Right ventricle myocardium superior (tissue), 1 donor: Measurements from ENCODE around the gene SLC4A11. TPM values are rescaled to one million over a fixed set of nuclear protein-coding genes. Genes with fewer than 3 reads are reported as not detected.

Experiments
- ATAC-seq: fragments of 200-7000 bp; cut with Tn5 transposase; one replicate; pipeline ENCODE4 v1.9.1; 2020; ENCODE audit warnings: mild to moderate bottlenecking; ENCODE audit not compliant: poor library complexity
- DNase-seq: peaks from one replicate; pipeline ENCODE4 v3.0.0-alpha.2; 2020
- intact Hi-C: fragments of 100-400 bp; cut with DNase I; formaldehyde crosslinking; loops from one replicate; pipeline ENCODE4 v1.11.2; 2022
- total RNA-seq: library from RNA; stranded (reverse); fragmentation: NEBNext Ultra II Directional; extraction: Animal tissue kit (Norgen Biotek cat#: 25700); gene quantifications from one replicate; pipeline ENCODE4 v1.2.1, GENCODE V29; 2021
- donor health status: DM: no; HTN: yes; CAD: no; lungs with severe emphysema.

The SLC4A11 gene
- total RNA-seq, 1 donor from 2014 or later, result 0.16 TPM

DNA sequence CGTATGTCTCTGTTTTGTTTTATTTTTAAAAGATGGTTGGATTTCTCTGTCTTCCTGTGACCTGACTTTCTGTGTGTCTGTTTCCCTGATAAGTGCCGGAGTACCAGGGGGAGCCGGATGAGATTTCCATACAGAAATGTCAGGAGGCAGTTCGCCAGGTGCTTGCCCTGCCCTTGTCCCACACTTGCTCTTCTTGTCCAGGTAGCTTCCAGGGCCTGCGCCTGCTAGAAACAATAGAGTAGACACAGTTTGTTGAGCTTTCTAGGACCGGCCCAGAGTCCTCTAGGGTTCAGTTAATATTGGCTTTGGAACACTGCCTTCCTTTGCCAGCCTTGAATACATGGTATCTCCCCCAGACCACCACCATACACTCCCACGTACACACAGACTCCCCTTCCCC, 25.8 kb downstream of the SLC4A11 start:
- intact Hi-C loops, result no loop called here
- DNase-seq (no peak), ATAC-seq (no peak)

DNA sequence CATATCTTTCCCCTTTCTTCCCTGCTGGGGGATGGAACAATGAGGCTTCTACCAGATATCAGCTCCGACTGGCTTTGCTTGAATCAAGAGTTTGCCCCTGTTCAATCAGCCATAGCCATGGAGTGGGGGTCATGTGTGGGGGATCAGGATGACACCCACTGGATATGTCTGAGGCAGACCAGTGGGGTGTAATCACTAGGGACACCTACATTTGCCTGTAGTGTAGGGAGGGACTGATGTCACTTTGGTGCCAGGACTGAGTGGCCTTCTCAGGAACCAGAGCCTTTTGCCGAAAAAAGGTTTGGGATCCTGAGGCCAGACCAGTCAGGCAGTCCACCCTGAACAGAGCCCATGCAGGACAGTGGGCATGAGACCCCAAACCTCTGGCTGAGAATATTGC, 28.6 kb downstream of the SLC4A11 start:
- ATAC-seq, result no peak
- no peak for DNase-seq
- intact Hi-C loops, result no loop called here

DNA sequence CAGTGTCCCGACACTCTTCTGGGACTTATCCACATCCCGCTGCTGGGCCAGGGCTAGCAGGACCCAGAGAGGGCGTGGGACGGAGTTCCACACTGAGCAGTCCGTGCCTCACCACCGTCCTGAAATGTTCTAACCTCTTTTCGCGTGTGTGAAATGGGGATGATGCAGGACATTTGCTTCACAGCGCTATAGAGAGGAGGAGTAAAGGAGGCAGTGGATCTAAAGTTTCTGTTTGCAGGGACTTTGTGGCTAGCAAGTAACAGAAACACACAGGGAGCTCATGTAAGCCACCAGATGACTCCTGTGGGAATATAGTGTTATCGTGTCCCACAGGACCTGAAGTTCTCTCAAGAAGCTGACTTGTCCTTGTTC, 29.1 kb downstream of the SLC4A11 start:
- DNase-seq, result no peak
- intact Hi-C loops, result no loop called here
- peak; percentile 26 for ATAC-seq

DNA sequence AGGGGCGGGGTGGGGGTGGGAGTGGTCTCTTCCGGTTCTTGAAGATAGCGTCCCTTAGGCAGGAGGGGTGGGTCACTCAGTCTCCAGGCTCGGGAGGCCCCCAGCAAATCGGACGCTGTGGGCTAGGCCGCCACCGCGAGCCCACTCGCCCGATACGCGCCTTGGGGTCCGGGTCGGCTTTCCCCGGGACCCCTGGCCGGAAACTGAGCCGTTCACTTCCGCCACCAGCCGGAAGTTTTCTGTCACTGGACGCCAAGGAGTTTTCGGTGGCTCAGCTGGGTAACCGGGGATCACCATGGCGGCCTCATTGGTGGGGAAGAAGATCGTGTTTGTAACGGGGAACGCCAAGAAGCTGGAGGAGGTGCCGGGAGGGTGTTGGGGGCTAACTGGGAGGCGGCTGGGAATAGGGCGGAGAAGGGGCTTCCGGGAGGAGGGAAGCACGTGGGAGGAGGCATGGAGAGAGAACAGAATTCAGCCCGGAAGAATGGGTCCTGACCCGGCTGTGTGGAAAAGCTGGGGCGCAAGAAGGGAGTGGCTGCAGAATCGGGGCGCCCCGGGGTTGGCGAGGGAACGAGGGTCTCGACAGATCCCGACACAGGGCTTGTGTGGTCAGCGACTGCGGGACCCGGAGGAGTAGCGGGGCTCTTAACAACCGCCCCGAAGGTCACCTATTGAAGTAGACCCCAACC, 29.6 kb downstream of the SLC4A11 start, which contains the start of gene ITPA:
Gene ITPA, plus strand, starts transcription at position 242 of the 689 bp plus-strand sequence. Its CDS starts 54 bp downstream, at position 296.
- DNase-seq, result peak; percentile 72
- intact Hi-C loops, result no loop called here
- ATAC-seq, result peak; percentile 67

DNA sequence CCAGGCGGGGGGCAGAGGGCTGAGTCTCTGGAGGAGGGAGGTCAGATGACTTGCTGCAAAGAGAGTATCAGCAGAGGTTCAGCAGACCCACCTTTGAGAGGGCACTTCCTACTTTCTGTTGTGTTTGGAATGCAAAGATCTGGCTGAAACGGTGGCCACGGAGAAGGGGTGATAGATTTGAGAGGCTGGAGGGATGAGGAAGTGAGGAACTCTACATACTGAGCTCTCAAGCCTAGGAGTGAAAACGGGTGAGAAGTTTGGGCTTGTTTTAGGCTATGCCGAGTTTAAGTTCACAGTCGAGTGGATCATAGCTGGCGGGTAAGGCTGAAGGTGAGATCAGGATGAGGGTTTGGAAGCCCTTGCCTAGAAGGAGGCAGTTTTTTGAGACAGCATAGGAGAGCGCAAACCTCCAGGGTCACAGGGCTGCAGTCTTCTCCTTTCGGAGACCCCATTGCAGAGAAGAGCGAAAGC, 30.2 kb downstream of the SLC4A11 start:
- ATAC-seq (peak; percentile 2), DNase-seq (no peak)
- intact Hi-C loops, result no loop called here

DNA sequence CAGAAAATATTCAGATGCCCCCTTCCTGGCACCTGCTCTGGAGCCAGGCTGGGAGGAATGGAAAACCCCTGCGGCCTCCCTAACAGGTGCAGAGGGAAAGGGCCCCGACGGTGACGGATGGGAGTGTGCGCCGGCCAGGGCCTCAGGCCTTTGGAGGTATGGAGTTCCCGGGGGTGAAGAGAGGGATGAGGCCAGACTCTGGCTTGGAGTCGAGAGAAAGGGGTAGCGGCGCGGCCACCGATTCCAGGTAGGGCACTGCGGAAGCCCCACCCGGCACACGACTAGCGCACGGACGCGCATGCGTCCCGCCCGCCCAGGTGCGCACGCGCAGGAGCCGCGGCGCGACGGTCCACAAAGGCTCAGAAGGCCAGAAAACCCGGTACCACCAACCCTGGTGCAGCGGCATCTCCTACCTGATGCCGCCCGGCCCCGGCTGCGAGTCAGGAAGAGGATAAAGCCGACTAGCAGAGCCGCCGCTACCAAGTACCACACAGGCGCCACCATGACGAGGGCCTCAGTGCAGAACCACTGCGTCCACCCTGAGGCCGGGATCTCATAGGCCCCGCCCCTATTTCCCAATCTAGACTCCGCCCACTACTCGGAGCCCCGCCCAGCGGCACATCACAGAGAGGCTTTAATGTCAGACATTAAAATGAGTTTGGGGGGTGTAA, 34.7 kb downstream of the SLC4A11 start, which contains the start of gene DDRGK1:
Gene DDRGK1, minus strand, starts transcription at position 559 of the 671 bp plus-strand sequence. Its CDS starts 55 bp downstream, at position 504.
- intact Hi-C loops, result no loop called here
- DNase-seq, result peak; percentile 94
- ATAC-seq, result peak; percentile 97

DNA sequence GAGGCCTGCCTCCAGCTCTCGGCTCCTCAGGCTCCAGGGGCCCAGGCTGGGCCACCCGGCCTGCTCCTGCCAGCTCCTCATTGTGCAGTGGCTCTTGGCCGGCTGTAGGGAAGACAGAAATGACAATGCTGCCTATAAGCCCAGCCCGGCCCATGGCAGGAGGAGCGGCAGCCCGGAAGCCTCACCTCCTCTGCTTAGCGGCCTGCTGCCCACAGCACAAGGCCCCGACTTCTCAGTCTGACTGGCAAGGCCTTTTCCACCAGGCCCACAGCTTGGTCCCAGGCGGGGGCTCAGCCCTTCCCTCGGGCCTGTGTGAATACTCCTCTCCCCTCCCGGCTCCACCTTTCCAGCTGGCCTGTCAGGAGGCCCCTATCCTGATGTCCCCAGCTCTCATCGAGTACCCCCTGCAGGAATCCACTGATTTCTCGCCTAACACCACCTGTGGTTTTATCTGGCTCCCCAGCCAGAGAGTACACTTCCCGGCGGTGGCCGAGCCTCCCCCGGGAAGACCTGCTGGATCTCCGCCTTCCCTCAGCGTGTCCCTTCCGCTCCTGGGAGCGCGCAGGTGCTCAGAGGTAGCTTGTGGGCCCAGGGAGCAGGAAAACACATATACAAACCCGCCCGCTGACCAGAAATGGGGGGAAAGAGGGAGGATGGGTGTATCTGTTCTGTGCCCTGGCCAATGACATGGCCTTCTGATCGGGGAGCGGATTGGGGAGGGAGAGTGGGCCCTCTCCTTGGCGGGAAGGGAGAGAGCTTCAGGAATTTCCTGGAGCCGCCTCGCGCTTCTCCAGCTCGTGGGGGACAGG, 35.5 kb downstream of the SLC4A11 start:
- ATAC-seq (peak; percentile 25), DNase-seq (no peak)
- intact Hi-C loops, result no loop called here

DNA sequence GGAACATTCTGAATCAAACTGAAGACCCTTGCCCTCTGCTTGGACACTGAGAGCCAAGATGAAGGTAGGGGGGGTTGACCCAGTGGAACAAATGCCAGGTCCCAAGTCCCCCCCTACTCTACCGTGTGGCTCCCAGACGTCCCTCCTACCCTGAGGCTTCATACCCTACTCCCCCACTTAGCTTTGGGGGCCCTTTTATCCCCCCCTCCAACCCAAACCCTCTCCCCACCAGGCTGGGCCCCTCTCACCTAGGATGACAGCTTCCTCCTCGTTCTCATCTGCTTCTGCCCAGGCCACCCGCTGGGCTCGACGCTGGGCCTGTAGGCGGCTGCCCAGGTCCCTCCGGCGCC, 36.0 kb downstream of the SLC4A11 start:
- ATAC-seq (no peak), DNase-seq (no peak)
- intact Hi-C loops, result no loop called here

DNA sequence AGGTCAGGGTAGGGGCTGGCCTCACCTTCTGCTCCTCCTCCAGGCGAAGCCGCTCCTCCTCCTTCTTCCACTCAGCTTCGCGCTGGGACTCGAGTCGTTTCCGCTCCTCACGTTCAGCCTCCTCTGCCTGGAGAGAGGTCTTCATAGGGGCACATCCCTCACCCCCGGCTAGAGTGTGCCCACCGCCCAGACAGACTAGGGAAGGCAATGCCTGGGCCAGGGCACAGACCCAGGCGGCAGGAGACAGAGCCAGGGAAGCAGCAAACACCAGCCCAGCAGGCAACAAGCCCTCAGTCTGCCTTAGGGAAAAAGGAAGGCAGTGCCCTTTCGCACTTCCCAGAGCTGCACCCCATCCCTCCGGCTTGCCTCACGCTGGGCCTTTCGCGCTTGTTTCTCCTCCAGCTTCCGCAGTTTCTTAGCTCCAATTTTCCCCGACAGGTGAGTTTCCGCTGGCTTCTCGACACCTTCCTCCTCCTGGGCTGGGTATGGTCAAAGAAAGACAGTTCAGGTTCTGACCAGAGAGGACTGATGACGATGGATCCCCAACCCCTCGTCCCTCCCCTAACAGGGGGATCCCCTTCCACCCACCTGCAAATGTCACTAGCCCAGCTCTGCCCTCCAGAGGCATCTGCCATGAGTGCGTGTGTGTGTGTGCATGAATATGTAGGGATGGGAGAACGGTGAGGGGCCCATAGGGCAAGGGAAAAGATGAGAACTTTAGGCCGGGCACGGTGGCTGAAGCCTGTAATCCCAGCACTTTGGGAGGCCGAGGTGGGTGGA, 38.8 kb downstream of the SLC4A11 start:
- intact Hi-C loops, result no loop called here
- DNase-seq, result no peak
- ATAC-seq, result no peak

DNA sequence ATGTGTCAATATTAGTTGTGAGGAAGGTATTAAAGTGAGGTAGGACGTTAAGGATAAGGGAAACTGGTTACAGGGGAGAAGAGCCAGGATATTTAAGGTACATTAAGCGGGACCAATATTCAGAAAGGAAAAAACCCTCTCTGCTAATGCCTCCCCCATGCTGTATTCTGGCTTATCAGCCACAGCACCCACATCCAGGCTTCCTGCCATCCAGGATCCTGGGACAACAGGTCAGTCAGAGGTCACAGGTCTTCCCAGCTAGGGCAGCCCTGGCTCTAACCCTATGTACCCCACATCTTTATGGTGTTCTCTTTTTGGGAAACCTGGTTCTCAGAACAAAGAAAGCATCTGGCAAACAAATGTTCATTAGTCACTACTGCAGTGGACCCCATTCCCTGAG, 39.8 kb downstream of the SLC4A11 start:
- DNase-seq (no peak), ATAC-seq (no peak)
- intact Hi-C loops, result no loop called here

DNA sequence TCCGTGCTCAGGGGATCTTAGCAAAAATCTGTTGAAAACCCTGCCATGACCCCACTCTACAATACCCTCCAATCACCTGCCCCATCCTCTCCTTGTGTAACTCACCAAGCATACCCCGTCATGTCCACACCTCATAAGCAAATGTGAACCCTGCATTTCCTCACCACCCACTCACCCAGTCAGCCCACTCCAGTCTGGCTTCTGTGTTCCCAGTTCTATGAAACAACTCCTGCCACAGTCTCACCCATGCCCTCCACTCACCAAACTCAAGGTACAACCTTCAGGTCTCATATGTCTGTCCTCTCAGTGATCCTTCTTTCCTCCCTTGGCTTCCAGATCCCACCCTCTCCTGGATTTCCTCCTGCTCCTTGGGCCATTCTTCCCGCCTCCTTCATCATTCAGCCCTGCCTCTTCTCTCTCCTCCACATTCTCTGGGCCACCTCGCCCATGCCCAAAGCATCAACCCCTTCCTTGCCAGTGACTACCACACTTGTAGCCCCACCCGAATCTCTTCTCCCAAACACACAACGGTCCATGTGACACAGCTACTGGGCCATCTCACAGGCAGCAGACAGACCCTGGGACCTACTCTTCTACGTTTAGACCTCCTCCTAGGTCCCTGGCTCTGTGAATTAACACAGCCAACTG, 43.3 kb downstream of the SLC4A11 start:
- ATAC-seq (no peak), DNase-seq (no peak)
- intact Hi-C loops, result no loop called here

DNA sequence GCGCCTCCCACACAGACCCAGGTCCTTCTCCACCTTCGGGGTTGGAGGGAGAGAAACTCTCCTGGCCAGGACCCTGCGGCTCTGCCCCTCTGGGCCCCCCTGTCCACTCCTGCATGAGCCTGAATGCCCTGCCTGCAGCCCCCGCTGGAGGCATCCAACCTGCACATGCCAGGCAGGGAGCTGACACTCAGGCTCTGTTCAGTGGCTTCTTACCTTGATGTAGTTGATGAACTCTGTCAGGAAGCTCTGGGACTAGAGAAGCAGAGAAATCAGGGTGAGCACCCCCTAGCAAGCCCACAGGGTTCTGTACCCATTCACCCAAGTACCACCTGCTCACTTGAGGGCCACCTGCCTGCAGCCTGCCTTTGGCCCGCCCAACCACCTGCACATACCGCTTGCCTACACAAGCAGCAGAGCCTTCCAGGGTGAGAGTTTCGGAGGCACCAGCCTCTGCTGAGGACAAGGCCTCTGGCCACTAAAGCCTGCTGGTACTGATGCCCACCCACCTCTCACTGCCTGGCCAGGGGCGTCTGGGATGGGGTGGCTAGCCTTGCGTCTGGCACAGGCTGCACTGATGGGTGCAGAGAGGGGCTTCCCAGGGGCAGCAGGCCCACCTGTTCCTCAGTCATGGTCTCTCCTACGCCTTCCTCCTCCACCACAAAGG, 44.2 kb downstream of the SLC4A11 start:
- intact Hi-C loops, result no loop called here
- ATAC-seq (no peak), DNase-seq (no peak)

DNA sequence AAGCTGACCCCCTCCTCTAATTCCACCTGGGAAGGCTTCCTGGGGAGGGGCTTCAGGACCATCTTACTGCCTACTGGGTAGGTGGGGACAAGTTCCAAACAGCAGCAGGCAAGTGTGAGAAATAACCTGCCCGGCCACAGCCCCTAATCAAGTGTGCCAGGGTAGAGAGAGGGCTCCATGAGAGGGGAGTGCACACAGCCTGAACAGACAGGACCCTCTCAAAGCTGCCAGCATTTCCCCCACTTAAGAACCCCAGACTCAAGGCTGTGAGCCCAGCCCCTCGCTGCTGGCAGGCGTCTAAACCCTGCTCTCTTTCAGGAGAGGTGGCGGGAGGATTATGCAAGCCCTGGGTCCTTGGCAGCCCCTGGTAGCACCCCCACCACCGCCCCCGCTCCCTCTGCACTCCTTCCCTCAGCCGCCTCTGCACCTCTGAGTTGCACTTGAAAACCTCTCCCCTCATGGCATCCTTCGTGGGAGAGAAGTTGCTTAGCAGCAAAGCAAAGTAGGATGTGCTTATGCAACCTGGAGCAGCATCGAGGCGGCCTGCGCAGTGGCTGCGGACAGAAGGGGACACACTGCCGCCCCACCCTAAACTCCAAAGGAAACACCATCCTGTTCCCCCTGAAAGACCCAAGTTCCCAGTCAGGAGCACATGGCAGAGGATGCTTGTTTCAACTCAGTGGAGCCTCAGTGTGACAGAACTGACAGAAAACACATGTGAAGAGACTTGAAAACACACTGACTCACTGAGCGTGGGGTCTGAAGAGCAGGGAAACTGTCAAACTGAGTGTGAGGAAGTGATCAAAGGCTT, 45.0 kb downstream of the SLC4A11 start:
- no peak for DNase-seq
- intact Hi-C loops, result no loop called here
- no peak for ATAC-seq

DNA sequence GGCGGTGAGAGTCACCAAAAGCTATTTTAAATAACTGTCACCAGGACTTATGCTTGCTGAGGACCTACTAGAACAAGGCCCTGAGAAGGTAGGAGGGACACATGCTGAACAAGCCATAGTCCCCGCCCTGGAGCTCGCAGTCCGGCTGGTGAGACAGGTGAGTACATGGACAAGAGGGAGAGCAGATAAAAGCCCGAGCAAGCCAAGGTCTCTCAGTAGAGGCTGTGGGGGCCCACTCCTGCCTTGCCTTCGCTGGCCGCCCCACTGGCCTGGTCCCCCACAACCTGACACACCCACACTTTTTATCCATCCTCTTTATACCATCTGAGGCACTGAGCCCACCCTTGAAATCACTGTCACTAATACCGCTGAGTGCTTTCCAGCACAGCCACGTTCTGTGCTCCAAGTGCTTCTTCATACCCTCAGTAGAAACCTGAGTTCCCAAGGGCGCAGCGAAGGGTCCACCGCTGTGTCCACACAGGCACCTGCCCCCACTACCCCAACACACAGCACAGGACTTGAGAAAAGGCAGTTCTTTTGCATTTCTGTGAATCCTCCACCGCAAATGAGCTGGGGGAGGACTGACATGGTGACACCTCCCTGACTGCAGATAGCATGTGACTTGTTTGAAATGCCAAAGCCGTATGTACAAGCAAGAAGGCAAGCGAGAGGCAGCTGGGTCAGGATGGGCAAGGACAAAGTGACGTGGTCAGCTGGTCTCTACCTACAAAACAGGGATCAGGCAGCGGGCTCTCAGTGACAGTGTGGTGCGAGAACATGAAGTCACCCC, 46.6 kb downstream of the SLC4A11 start:
- intact Hi-C loops, result no loop called here
- DNase-seq, result no peak
- ATAC-seq, result no peak

DNA sequence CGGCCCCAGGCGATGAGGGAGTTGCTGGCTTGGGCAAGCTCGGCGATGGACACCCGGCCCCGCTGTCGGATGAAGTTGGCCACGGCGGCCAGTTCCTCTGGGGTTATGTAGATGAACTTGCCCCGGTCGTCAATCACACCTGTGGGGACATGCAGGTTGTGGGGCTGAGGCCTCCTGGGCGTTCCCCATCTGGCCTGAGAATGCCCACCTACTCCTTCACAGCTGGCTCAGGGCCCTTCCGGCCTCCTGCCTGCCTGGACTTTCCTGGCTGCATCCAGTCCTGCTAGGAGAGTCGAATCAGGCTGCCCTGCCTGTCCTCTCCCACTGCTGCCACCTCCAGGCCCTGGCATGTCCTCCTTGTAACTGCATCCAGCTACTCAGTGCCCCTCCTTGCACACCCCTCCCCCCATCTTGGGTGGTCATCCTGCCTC, 48.3 kb downstream of the SLC4A11 start:
- intact Hi-C loops, result no loop called here
- ATAC-seq (no peak), DNase-seq (no peak)

DNA sequence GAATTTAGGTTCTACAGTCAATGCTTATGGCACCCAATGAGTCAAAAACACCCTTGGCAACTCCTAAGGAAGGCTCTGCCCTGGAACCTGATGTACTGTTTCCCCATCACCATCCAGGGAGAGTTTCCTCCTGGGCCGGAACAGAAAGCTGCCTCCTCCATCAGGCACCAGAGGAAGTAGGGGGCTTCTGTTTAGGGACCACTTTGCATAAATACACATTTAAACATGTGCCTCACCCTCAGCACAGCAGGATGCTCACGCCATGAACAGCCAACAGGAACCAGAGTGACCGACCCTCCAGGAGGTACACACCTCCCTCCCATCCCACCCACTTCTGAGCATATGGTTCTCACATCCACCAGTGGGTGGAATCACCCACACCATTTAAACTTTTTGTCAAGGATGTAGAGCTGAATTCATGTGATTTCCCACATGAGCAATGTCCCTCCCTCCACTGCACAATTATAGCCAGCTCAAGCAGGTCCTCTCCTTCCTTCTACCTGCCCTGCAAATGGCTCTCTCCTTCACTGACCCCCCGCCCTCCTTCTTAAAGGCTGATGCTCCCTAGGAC, 49.3 kb downstream of the SLC4A11 start:
- DNase-seq (no peak), ATAC-seq (no peak)
- intact Hi-C loops, result no loop called here
